Spleen (tissue), 11 donors: Measurements from ENCODE around the gene CRACR2A. TPM values are rescaled to one million over a fixed set of nuclear protein-coding genes. Genes with fewer than 3 reads are reported as not detected.

Source experiments
- DNase-seq: peaks from one replicate; pipeline ENCODE4 v3.0.0-alpha.2; 2020
- H3K27ac ChIP-seq, 8 donors: fragments of 200-600 bp; sonication (generic) in 7 of 8; 1 replicate in 4 of 8; 2 replicates in 4 of 8; pipeline versions ENCODE4 v1.5.0 to v1.8.0; 2016 to 2021; ENCODE audit warnings: inconsistent platforms in 4 of 8, mild to moderate bottlenecking in 4 of 8, moderate library complexity in 1 of 8
- H3K27me3 ChIP-seq, 7 donors: fragments of 200-600 bp; sonication (generic) in 6 of 7; replicated peaks in 1 of 7; 1 replicate in 4 of 7; 2 replicates in 3 of 7; pipeline versions ENCODE4 v1.5.0 to v1.8.0; 2016 to 2021; ENCODE audit warnings: inconsistent platforms in 3 of 7, mild to moderate bottlenecking in 1 of 7
- H3K36me3 ChIP-seq, 6 donors: fragments of 200-600 bp; sonication (generic) in 5 of 6; 1 replicate in 4 of 6; 2 replicates in 2 of 6; pipeline versions ENCODE4 v1.5.0 to v1.8.0; 2016 to 2021; ENCODE audit warnings: inconsistent platforms in 2 of 6
- H3K4me1 ChIP-seq, 6 donors: fragments of 200-600 bp; sonication (generic) in 5 of 6; 1 replicate in 3 of 6; 2 replicates in 3 of 6; pipeline versions ENCODE4 v1.5.0 to v1.8.0; 2016 to 2021; ENCODE audit warnings: inconsistent platforms in 3 of 6
- H3K4me3 ChIP-seq, 8 donors: fragments of 200-600 bp; sonication (generic) in 7 of 8; 1 replicate in 4 of 8; 2 replicates in 4 of 8; pipeline versions ENCODE4 v1.5.0 to v1.8.0; 2016 to 2021; ENCODE audit warnings: inconsistent platforms in 4 of 8, mild to moderate bottlenecking in 4 of 8, moderate library complexity in 2 of 8
- H3K9me3 ChIP-seq, 8 donors: fragments of 200-600 bp; sonication (generic) in 7 of 8; 1 replicate in 4 of 8; 2 replicates in 4 of 8; pipeline versions ENCODE4 v1.5.0 to v1.8.0; 2016 to 2021; ENCODE audit warnings: inconsistent platforms in 4 of 8
- CTCF ChIP-seq, 11 experiments: fragments of 200-600 bp in 7 of 11; fragments of 450-650 bp in 4 of 11; sonication (generic) in 4 of 11; IDR thresholded peaks in 8 of 11; conservative IDR thresholded peaks in 3 of 11; 1 replicate in 7 of 11; 2 replicates in 4 of 11; pipeline versions ENCODE4 v1.4.0 to v1.8.0; 2016 to 2021; ENCODE audit warnings: antibody characterized with exemption in 11 of 11, inconsistent platforms in 4 of 11, mild to moderate bottlenecking in 1 of 11
- POLR2A ChIP-seq, 3 donors: fragments of 450-650 bp; IDR thresholded peaks; one replicate each; pipeline ENCODE4 v1.5.1; 2017; ENCODE audit warnings: antibody characterized with exemption in 3 of 3, mild to moderate bottlenecking in 1 of 3
- POLR2AphosphoS5 ChIP-seq, 3 donors: sonication (generic); formaldehyde crosslinking; IDR thresholded peaks; one replicate each; pipeline ENCODE4 v1.5.1; 2017; ENCODE audit warnings: antibody characterized with exemption in 3 of 3
- WGBS, 5 donors: extraction: QIAGEN DNeasy Blood & Tissue Kit in 3 of 5; methylation state at CpG; one replicate each; pipeline versions ENCODE4 v1.1.5 to v1.1.7; 2013 to 2018; 5-methylcytosine and 5-hydroxymethylcytosine counted together
- intact Hi-C: fragments of 100-400 bp; cut with DNase I; formaldehyde crosslinking; loops from one replicate; pipeline ENCODE4 v1.15.0; 2023; ENCODE audit warnings: low total_unique reads
- polyA plus RNA-seq, 3 donors: library from polyadenylated mRNA; stranded (reverse); fragments of 200-250 nt; gene quantifications; one replicate each; pipeline ENCODE4 v1.2.1, GENCODE V29; 2013
- total RNA-seq, 7 donors: library from RNA; depleted of rRNA in 3 of 7; stranded (reverse); fragments of >200 nt in 3 of 7; fragmentation: NEBNext Ultra II Directional in 4 of 7; extraction: Animal tissue kit (Norgen Biotek cat#: 25700) in 4 of 7; gene quantifications; one replicate each; pipeline versions ENCODE4 v1.1.0 to v1.2.1, GENCODE V29; 2016 to 2021
- donor health status: healthy with polysubstance abuse.
- donor health status: DM: no; HTN: no; CAD: no; lungs with moderate emphysema.
- donor health status: DM: no; HTN: no; CAD: no.
- donor health status: Bipolar disorder and iron deficiency.
- donor health status: healthy.
- donor health status: DM: no; HTN: no; CAD: no.
- donor health status: DM: yes; HTN: yes; CAD: no.

Gene CRACR2A
- total and polyA plus RNA-seq, 10 donors, result 3.3 to 27.6 (median 21.1) TPM

GRCh38 chr12:3704512-3705353 is 48.2 kb downstream of the CRACR2A start:
- DNase-seq, result no peak
- Histone ChIP-seq H3K36me3 (peaks cover 0 to 26% (median 0%) of the 10 kb centered on the region in 6 donors), H3K27ac (peak overlapping the region; percentile 22 to 84 (median 72)), H3K4me1 (peaks cover 0 to 16% (median 12%) of the 10 kb centered on the region in 6 donors), H3K27me3 (no peaks in the 10 kb centered on the region), H3K9me3 (peaks cover 0 to 13% (median 8%) of the 10 kb centered on the region in 8 donors), H3K4me3 (peak overlapping the region in 1 of 8 donors; percentile 39)
- no peak for TF ChIP-seq CTCF (IDR thresholded peaks at IDR 0.05 in 8 of 11, conservative IDR thresholded peaks at IDR 0.05 in 3 of 11)
- TF ChIP-seq POLR2AphosphoS5 (IDR thresholded peaks at IDR 0.05), result no peak
- no peak for TF ChIP-seq POLR2A (IDR thresholded peaks at IDR 0.05)
- intact Hi-C loops, result no loop called here
- WGBS, 5 donors, result 28 to 52% (median 34%) methylated on average over 4 of the region's 4 CpGs

DNA sequence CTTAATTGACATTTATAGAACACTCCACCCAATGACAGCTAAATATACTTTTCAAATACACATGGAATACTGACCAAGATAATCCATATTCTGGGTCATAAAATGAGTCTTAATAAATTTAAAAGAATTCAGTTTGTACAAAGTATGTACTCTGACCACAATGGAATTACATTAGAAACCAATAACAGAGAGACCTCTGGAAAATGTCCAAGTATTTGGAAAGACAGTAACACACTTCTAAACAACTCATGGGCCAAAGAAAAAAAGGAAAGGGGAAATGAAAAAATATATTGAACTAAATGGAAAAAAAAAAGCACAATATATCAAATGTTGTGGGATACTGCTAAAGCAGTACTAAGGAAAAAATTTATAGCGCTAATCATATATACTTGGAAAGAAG is 52.0 kb downstream of the CRACR2A start:
- Histone ChIP-seq H3K4me1 (peaks cover 0 to 16% (median 12%) of the 10 kb centered on the region in 6 donors), H3K27me3 (no peaks in the 10 kb centered on the region), H3K9me3 (peaks cover 0 to 13% (median 8%) of the 10 kb centered on the region in 8 donors), H3K36me3 (peaks cover 0 to 30% (median 11%) of the 10 kb centered on the region in 6 donors), H3K4me3 (no peak overlapping the region), H3K27ac (no peak overlapping the region)
- TF ChIP-seq CTCF (IDR thresholded peaks at IDR 0.05 in 8 of 11, conservative IDR thresholded peaks at IDR 0.05 in 3 of 11) (no peak), POLR2AphosphoS5 (IDR thresholded peaks at IDR 0.05) (no peak), POLR2A (IDR thresholded peaks at IDR 0.05) (no peak)
- intact Hi-C loops, result no loop called here
- WGBS, 5 donors, result 98 to 100% (median 100%) methylated on average over 1 of the region's 1 CpG
- DNase-seq, result no peak

- no peak for TF ChIP-seq POLR2AphosphoS5 (IDR thresholded peaks at IDR 0.05)
- no peak for TF ChIP-seq POLR2A (IDR thresholded peaks at IDR 0.05)
- no peak for TF ChIP-seq CTCF (IDR thresholded peaks at IDR 0.05 in 8 of 11, conservative IDR thresholded peaks at IDR 0.05 in 3 of 11)
- H3K4me1 ChIP-seq, result no peaks in the 10 kb centered on the region
- no peak for DNase-seq
- intact Hi-C loops, result no loop called here
- peaks cover 0 to 50% (median 21%) of the 10 kb centered on the region in 6 donors for H3K36me3 ChIP-seq
- 64 to 83% (median 74%) methylated on average over 7 of the region's 7 CpGs for WGBS, 5 donors
- peak overlapping the region in 1 of 8 donors; percentile 3 for H3K27ac ChIP-seq
- H3K4me3 ChIP-seq, result no peak overlapping the region
- peaks cover 0 to 6% (median 3%) of the 10 kb centered on the region in 8 donors for H3K9me3 ChIP-seq
- no peaks in the 10 kb centered on the region for H3K27me3 ChIP-seq
These were observed 54.5 kb downstream of the CRACR2A start for GRCh38 chr12:3698218-3698974.
